ENCODE results near the gene SERTAD4. TPM values are rescaled to one million over a fixed set of nuclear protein-coding genes. Genes with fewer than 3 reads are reported as not detected.
"Not testable (repeated sequence)": the region's sequence is repeated elsewhere in the genome, so short reads cannot be mapped to it uniquely, and the experiment has no call there.

Gene SERTAD4
- under 0.01 and 0.17 TPM in 2 replicates for total RNA-seq
- polyA plus RNA-seq, result 0.87 and 7.6 TPM in 2 replicates
- 0.66 and 5.6 TPM in 2 replicates for polyA plus RNA-seq (2012)
- polyA minus RNA-seq (ENCODE audit: low replicate concordance), result 0.33 and 1.7 TPM in 2 replicates

DNA sequence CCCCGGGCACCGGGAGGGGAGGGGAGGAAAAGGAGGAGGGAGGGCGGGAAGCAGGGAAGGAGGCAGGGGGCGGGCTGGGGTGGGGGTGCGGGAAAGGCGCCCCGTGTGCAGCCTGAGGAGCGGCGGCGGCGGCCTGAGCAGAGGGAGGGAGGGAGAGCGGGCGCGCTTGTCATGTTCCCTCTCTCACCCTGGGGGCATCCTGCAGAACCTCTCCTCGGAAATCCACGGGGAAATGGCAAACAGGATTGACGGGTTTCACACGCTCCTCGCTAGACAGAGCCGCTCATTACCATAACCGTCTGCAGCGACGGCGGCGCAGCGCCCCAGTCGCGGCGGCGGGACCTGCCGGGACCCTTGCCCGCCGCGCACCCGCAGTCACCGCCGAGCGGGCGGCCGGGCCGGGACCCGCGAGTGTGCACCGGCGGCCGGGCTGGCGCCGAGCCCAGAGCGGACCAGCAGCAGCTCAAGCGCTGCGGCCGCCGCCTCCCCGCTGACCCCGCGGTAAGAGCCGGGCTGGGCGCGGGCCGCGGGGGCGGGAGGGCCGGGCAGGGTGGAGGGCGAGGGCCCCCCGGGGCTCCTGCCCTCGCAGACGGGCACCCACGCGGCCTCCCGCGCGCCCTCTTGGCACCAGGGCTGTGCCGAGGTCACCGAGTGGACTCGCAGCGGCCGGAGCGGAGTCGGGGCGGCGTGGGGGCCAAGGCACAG is at the start of gene SERTAD4:
TSS of gene SERTAD4 (plus strand) at position 286 of the 705 bp plus-strand sequence. CDS start 5,165 bp downstream, outside the sequence.
- Histone ChIP-seq H3K4me1 (ENCODE audit: control insufficient read depth, extremely low read depth, insufficient read depth, low read length) (peaks cover 7% of the 10 kb centered on the region), H3K9ac (ENCODE audit: insufficient read depth, low read length) (peak within 1 kb of the TSS; percentile 48), H3K4me2 (ENCODE audit: extremely low read depth, insufficient read depth, low read length) (peak within 1 kb of the TSS; percentile 91), H2AFZ (ENCODE audit: low read length) (peak within 1 kb of the TSS; percentile 26), H3K4me3 (replicated peaks in 1 of 4; ENCODE audit: control extremely low read depth in 1 of 4, insufficient read depth in 1 of 4, low read depth in 3 of 4, low read length in 4 of 4) (peak within 1 kb of the TSS; percentile 10 to 61 (median 52)), H4K20me1 (ENCODE audit: control insufficient read depth, extremely low read depth, insufficient read depth, low read length) (no peaks in the 10 kb centered on the region), H3K27me3 (ENCODE audit: control insufficient read depth, insufficient read depth, low read length) (peaks cover 4% of the 10 kb centered on the region), H3K79me2 (ENCODE audit: control insufficient read depth, insufficient read depth, low read length) (no peaks in the 10 kb centered on the region), H3K27ac (ENCODE audit: insufficient read depth, low read length) (peak within 1 kb of the TSS; percentile 1), H3K9me3 (ENCODE audit: control insufficient read depth, insufficient read depth, low read depth, low read length) (no peaks in the 10 kb centered on the region), H3K36me3 (ENCODE audit: control insufficient read depth, insufficient read depth, low read length) (no peaks in the 10 kb centered on the region)
- peak in 1 of 2 donors; percentile 53 for DNase-seq (ENCODE audit: low read depth in 2 of 2)
- TF ChIP-seq CTCF (conservative IDR thresholded peaks at IDR 0.05 in 1 of 2, IDR thresholded peaks at IDR 0.05 in 1 of 2; ENCODE audit: low read depth in 1 of 2, low read length in 2 of 2), result no peak
- TF ChIP-seq EZH2 (IDR thresholded peaks at IDR 0.05; ENCODE audit: low read length, missing control alignments), result no peak

DNA sequence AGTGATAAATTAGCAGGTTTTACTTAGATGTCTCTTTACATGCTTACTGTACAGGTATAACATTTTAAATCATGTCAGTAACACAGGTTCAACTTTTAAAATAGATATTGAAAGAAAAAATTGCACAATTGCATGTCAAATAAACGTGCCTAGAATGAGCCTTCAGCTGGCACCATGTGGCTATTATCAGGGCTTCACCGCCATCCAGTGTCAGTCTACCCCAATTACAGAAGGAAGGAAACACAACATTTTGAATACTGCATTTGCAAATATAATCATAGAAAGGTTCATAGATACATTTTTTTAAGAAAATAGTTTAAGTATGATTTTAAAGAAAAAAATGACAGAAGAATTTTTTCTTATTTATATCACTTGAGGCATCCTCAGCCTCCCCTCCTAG is 47.5 kb upstream of the SERTAD4 start:
- Histone ChIP-seq H4K20me1 (ENCODE audit: control insufficient read depth, extremely low read depth, insufficient read depth, low read length) (no peaks in the 10 kb centered on the region), H2AFZ (ENCODE audit: low read length) (no peak overlapping the region), H3K27me3 (ENCODE audit: control insufficient read depth, insufficient read depth, low read length) (no peaks in the 10 kb centered on the region), H3K27ac (ENCODE audit: insufficient read depth, low read length) (no peak overlapping the region), H3K4me3 (replicated peaks in 1 of 4; ENCODE audit: control extremely low read depth in 1 of 4, insufficient read depth in 1 of 4, low read depth in 3 of 4, low read length in 4 of 4) (no peak overlapping the region), H3K36me3 (ENCODE audit: control insufficient read depth, insufficient read depth, low read length) (no peaks in the 10 kb centered on the region), H3K4me2 (ENCODE audit: extremely low read depth, insufficient read depth, low read length) (no peak overlapping the region), H3K9me3 (ENCODE audit: control insufficient read depth, insufficient read depth, low read depth, low read length) (no peaks in the 10 kb centered on the region), H3K4me1 (ENCODE audit: control insufficient read depth, extremely low read depth, insufficient read depth, low read length) (no peaks in the 10 kb centered on the region), H3K79me2 (ENCODE audit: control insufficient read depth, insufficient read depth, low read length) (no peaks in the 10 kb centered on the region), H3K9ac (ENCODE audit: insufficient read depth, low read length) (no peak overlapping the region)
- TF ChIP-seq EZH2 (IDR thresholded peaks at IDR 0.05; ENCODE audit: low read length, missing control alignments) (no peak), CTCF (conservative IDR thresholded peaks at IDR 0.05 in 1 of 2, IDR thresholded peaks at IDR 0.05 in 1 of 2; ENCODE audit: low read depth in 1 of 2, low read length in 2 of 2) (no peak)
- no peak for DNase-seq (ENCODE audit: low read depth in 2 of 2)

GRCh38 chr1:210187849-210188606 is 44.6 kb upstream of the SERTAD4 start:
- H3K9me3 ChIP-seq (ENCODE audit: control insufficient read depth, insufficient read depth, low read depth, low read length); H2AFZ ChIP-seq (ENCODE audit: low read length); H3K4me1 ChIP-seq (ENCODE audit: control insufficient read depth, extremely low read depth, insufficient read depth, low read length); H3K4me3 ChIP-seq (replicated peaks in 1 of 4; ENCODE audit: control extremely low read depth in 1 of 4, insufficient read depth in 1 of 4, low read depth in 3 of 4, low read length in 4 of 4); H3K4me2 ChIP-seq (ENCODE audit: extremely low read depth, insufficient read depth, low read length); H3K36me3 ChIP-seq (ENCODE audit: control insufficient read depth, insufficient read depth, low read length); H3K27ac ChIP-seq (ENCODE audit: insufficient read depth, low read length); H3K9ac ChIP-seq (ENCODE audit: insufficient read depth, low read length); H3K79me2 ChIP-seq (ENCODE audit: control insufficient read depth, insufficient read depth, low read length); H4K20me1 ChIP-seq (ENCODE audit: control insufficient read depth, extremely low read depth, insufficient read depth, low read length); H3K27me3 ChIP-seq (ENCODE audit: control insufficient read depth, insufficient read depth, low read length): not testable (repeated sequence)
- DNase-seq (ENCODE audit: low read depth in 2 of 2), result peak in 1 of 2 donors; percentile 85
